Panc1 (cell line): ENCODE results near the gene THAP8. TPM values are rescaled to one million over a fixed set of nuclear protein-coding genes. Genes with fewer than 3 reads are reported as not detected.

Source experiments
- ATAC-seq: fragments of 200-7000 bp; cut with Tn5 transposase; 2 replicates; pipeline ENCODE4 v1.9.1; 2020; ENCODE audit warnings: mild to moderate bottlenecking, moderate library complexity
- BruUV-seq: library from RNA; stranded (reverse); fragments of 400-500 nt; replicated peaks from 2 replicates; lab custom pipeline; 2021; lab: Mats Ljungman, UMichigan
- CTCF ChIA-PET: fragments of 300-600 bp; sonication (Branson Sonifier 250); formaldehyde crosslinking; loops from one replicate; lab custom pipeline; 2022; ENCODE audit warnings: antibody characterized with exemption; lab: Charles Lee
- POLR2A ChIA-PET: fragments of 300-600 bp; sonication (Branson Sonifier 250); formaldehyde crosslinking; loops from one replicate; lab custom pipeline; 2022; ENCODE audit warnings: antibody characterized with exemption; lab: Charles Lee
- DNase-seq: peaks from one replicate; pipeline ENCODE4 v3.0.0-alpha.2; 2010; ENCODE audit warnings: low read depth, low spot score
- H3K27ac ChIP-seq: 2 replicates; pipeline ENCODE4 v1.5.1; 2011; ENCODE audit warnings: mild to moderate bottlenecking, low read length, inconsistent platforms
- H3K27me3 ChIP-seq: fragments of 200-500 bp; sonication (Bioruptor generic); 2 replicates; pipeline ENCODE4 v1.6.0; 2014; ENCODE audit warnings: low read length, inconsistent platforms; ENCODE audit not compliant: control insufficient read depth, insufficient read depth
- H3K36me3 ChIP-seq: fragments of 200-500 bp; sonication (Bioruptor generic); 2 replicates; pipeline ENCODE4 v1.5.1; 2014; ENCODE audit warnings: inconsistent platforms, mild to moderate bottlenecking, low read length, moderate library complexity; ENCODE audit not compliant: control insufficient read depth, insufficient read depth
- H3K4me1 ChIP-seq: 2 replicates; pipeline ENCODE4 v1.5.1; 2011; ENCODE audit warnings: inconsistent platforms, mild to moderate bottlenecking, low read length, moderate library complexity; ENCODE audit not compliant: control insufficient read depth, insufficient read depth
- H3K4me3 ChIP-seq, 2 experiments: 2 replicates each; pipeline ENCODE4 v1.5.1; 2011 to 2012; ENCODE audit warnings: low read depth in 2 of 2, low read length in 2 of 2, mild to moderate bottlenecking in 2 of 2, inconsistent platforms in 1 of 2, moderate library complexity in 1 of 2
- H3K9me3 ChIP-seq: fragments of 200-500 bp; sonication (Bioruptor generic); 2 replicates; pipeline ENCODE4 v1.5.1; 2014; ENCODE audit warnings: low read depth, mild to moderate bottlenecking, inconsistent platforms, low read length, moderate library complexity; ENCODE audit not compliant: control insufficient read depth, insufficient read depth
- CTCF ChIP-seq: fragments of 450-650 bp; IDR thresholded peaks from 2 replicates; pipeline ENCODE4 v1.5.1; 2017; ENCODE audit warnings: mild to moderate bottlenecking
- POLR2AphosphoS5 ChIP-seq: IDR thresholded peaks from 2 replicates; pipeline ENCODE4 v1.6.1; 2012; ENCODE audit warnings: mild to moderate bottlenecking, low read depth, low read length, moderate library complexity
- REST ChIP-seq, 2 experiments: IDR thresholded peaks; 2 replicates each; pipeline ENCODE4 v1.6.1; 2011 to 2012; ENCODE audit warnings: low read depth in 2 of 2, control low read depth in 1 of 2, low read length in 1 of 2, mild to moderate bottlenecking in 1 of 2, moderate library complexity in 1 of 2; ENCODE audit not compliant: insufficient read depth in 1 of 2
- SIN3A ChIP-seq: IDR thresholded peaks from 2 replicates; pipeline ENCODE4 v1.6.1; 2012; ENCODE audit warnings: low read depth, mild to moderate bottlenecking, low read length, moderate library complexity, borderline replicate concordance; ENCODE audit not compliant: insufficient read depth
- TCF7L2 ChIP-seq: IDR thresholded peaks from 2 replicates; pipeline ENCODE4 v1.6.1; 2011; ENCODE audit warnings: mild to moderate bottlenecking, low read depth, low read length, inconsistent platforms
- in situ Hi-C: cut with HindIII; loops from 2 replicates; pipeline ENCODE4 v1.10.0; 2016; ENCODE audit warnings: low sequenced_read_pairs, low pct_unique_long_range_greater_than_20kb
- intact Hi-C: fragments of 100-400 bp; cut with micrococcal nuclease; formaldehyde crosslinking; loops from one replicate; pipeline ENCODE4 v1.10.0; 2022; ENCODE audit not compliant: unreplicated experiment
- total RNA-seq: library from RNA; stranded (reverse); gene quantifications from one replicate; pipeline ENCODE4 v1.2.1, GENCODE V29; 2021; ENCODE audit not compliant: unreplicated experiment

Gene THAP8
- total RNA-seq, 1 experiment from 2014 or later, result 9.6 TPM

DNA sequence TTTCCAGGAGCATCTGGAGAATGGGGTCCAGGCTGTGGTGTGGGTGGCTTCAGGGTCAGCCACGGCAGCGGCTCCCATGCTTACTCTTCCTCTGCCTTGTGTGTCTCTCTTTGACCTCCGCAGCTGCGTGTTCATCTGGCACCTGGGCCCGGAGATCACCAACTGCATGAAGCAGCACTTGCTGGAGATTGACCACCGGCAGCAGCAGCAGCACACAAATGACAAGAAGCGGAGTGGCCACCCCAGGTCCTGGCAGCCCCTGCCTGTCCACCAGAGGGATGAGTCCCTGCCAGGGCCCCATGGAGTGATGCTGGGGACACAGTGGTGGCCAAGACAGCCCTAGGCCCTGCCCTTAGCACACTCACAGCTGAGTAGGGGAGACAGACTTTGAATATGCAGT, 38.5 kb upstream of the THAP8 start:
- TF ChIP-seq POLR2AphosphoS5, result no peak
- no peak for TF ChIP-seq TCF7L2
- no peak for TF ChIP-seq CTCF
- no peak for TF ChIP-seq REST (IDR thresholded peaks at IDR 0.05; ENCODE audit: insufficient read depth in 1 of 2, low read depth in 2 of 2, low read length in 1 of 2)
- TF ChIP-seq SIN3A, result no peak
- Histone ChIP-seq H3K27ac (no peak overlapping the region), H3K4me3 (no peak overlapping the region), H3K27me3 (no peaks in the 10 kb centered on the region), H3K4me1 (no peaks in the 10 kb centered on the region), H3K36me3 (peaks cover 23% of the 10 kb centered on the region), H3K9me3 (no peaks in the 10 kb centered on the region)
- intact Hi-C loops, result no loop called here
- POLR2A ChIA-PET, result no interaction called here
- DNase-seq, result no peak
- CTCF ChIA-PET, result no interaction called here
- BruUV-seq, result no TSS peak
- in situ Hi-C loops, result no loop called here
- 0 out of 2 replicates have a peak, but pooled peaks have one; percentile 17 for ATAC-seq

DNA sequence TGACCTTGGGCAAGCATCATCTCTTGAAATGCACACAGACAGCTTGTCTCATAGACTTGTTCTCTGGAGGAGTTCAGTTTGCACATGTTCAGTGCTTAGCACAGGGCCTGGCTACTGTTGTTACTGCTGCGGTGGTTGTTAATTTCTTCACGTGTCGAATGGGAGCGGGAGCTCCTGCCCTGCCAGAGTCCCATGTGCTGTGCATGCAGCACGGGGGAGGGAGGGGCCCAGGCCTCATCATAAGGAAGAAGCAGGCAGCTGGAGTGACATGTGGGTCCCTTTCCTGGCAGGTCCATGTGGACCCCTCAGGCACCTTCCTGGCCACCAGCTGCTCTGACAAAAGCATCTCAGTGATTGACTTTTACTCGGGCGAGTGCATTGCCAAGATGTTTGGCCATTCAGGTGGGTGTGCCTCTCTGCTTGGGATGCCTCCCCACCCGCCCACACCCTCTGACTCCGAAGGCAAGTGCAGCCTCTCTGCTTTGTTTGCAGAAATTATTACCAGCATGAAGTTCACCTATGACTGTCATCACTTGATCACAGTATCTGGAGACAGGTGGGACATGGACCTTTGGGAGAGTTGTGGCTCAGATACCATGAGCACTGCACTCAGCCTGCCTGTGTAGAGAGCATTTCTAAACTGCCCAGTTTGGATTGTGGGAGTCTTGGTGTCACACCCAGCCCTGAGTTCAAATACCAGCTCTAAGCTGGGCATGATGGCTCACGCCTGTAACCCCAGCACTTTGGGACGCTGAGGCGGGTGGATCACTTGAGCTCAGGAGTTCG, 37.0 kb upstream of the THAP8 start:
- Histone ChIP-seq H3K4me3 (no peak overlapping the region), H3K27ac (no peak overlapping the region), H3K9me3 (no peaks in the 10 kb centered on the region), H3K27me3 (no peaks in the 10 kb centered on the region), H3K4me1 (no peaks in the 10 kb centered on the region), H3K36me3 (peaks cover 20% of the 10 kb centered on the region)
- DNase-seq (no peak), ATAC-seq (peak; percentile 8; the same call in 1 of the 2 replicates)
- ChIA-PET POLR2A (no interaction called here), CTCF (no interaction called here)
- TF ChIP-seq TCF7L2, result no peak
- TF ChIP-seq POLR2AphosphoS5, result no peak
- TF ChIP-seq SIN3A, result no peak
- TF ChIP-seq REST (IDR thresholded peaks at IDR 0.05; ENCODE audit: insufficient read depth in 1 of 2, low read depth in 2 of 2, low read length in 1 of 2), result no peak
- TF ChIP-seq CTCF, result no peak
- intact Hi-C loops, result no loop called here
- no TSS peak for BruUV-seq
- in situ Hi-C loops, result no loop called here
